ENCODE results near the gene TRIM66.

GRCh38 chr11:8642196-8642841 is 40.1 kb downstream of the TRIM66 start:
- TF ChIP-seq POLR2A (IDR thresholded peaks at IDR 0.05; ENCODE audit: control extremely low read depth in 1 of 2, low read depth in 2 of 2, low read length in 2 of 2) = no peak
- TF ChIP-seq CTCF (IDR thresholded peaks at IDR 0.05; ENCODE audit: control extremely low read depth in 1 of 3, insufficient read depth in 1 of 3, low read depth in 1 of 3, low read length in 3 of 3) = no peak
- no peak for TF ChIP-seq NRF1 (IDR thresholded peaks at IDR 0.05; ENCODE audit: low read depth, low read length)
- no peak for TF ChIP-seq POLR2AphosphoS5 (IDR thresholded peaks at IDR 0.05; ENCODE audit: low read depth, low read length)
- no peak for TF ChIP-seq TAF1 (IDR thresholded peaks at IDR 0.05; ENCODE audit: low read depth, low read length)
- no peak for TF ChIP-seq GABPA (IDR thresholded peaks at IDR 0.05; ENCODE audit: borderline replicate concordance, insufficient read depth, low read length)
- no peak for TF ChIP-seq CREB1 (IDR thresholded peaks at IDR 0.05)
- no peak for TF ChIP-seq EZH2 (IDR thresholded peaks at IDR 0.05; ENCODE audit: low read depth, low read length, severe bottlenecking)
- no peak for TF ChIP-seq HDAC6 (IDR thresholded peaks at IDR 0.05; ENCODE audit: low read depth, low read length)
- no peak for TF ChIP-seq KDM5A (IDR thresholded peaks at IDR 0.05; ENCODE audit: low read length)
- no peak for TF ChIP-seq CHD2 (IDR thresholded peaks at IDR 0.05; ENCODE audit: low read length)
- no peak for TF ChIP-seq USF2 (IDR thresholded peaks at IDR 0.05; ENCODE audit: low read length)
- TF ChIP-seq TEAD4 (IDR thresholded peaks at IDR 0.05; ENCODE audit: low read depth, low read length) = no peak
- no peak for TF ChIP-seq SUZ12 (IDR thresholded peaks at IDR 0.05; ENCODE audit: low read length)
